CD4-positive, CD25-positive, alpha-beta regulatory T cell (primary cell): ENCODE results near the gene CNTNAP4. TPM values are rescaled to one million over a fixed set of nuclear protein-coding genes. Genes with fewer than 3 reads are reported as not detected.

Experiments used
- ATAC-seq, 2 donors: fragments of 150-1000 bp; cut with Tn5 transposase; one replicate each; pipeline ENCODE4 v1.10.0; 2021; ENCODE audit warnings: low read depth in 2 of 2, moderate number of reproducible peaks in 2 of 2, moderate library complexity in 1 of 2
- DNase-seq, 3 donors: peaks; one replicate each; pipeline versions ENCODE4 v3.0.0 to v3.0.0-alpha.2; 2012 to 2022; ENCODE audit warnings: mixed read lengths in 1 of 3
- H3K27ac ChIP-seq: one replicate; pipeline ENCODE4 v1.7.0; 2013; ENCODE audit warnings: mild to moderate bottlenecking, low read length; ENCODE audit not compliant: insufficient read depth, poor library complexity, severe bottlenecking
- H3K27me3 ChIP-seq: one replicate; pipeline ENCODE4 v1.7.0; 2013; ENCODE audit warnings: low read length; ENCODE audit not compliant: control insufficient read depth, insufficient read depth
- H3K36me3 ChIP-seq: one replicate; pipeline ENCODE4 v1.7.0; 2013; ENCODE audit warnings: mild to moderate bottlenecking, low read length, moderate library complexity; ENCODE audit not compliant: control insufficient read depth, insufficient read depth
- H3K4me1 ChIP-seq: 2 replicates; pipeline ENCODE4 v1.7.0; 2013; ENCODE audit warnings: mild to moderate bottlenecking, low read length; ENCODE audit not compliant: insufficient read depth, control insufficient read depth, poor library complexity, severe bottlenecking
- H3K4me3 ChIP-seq: one replicate; pipeline ENCODE4 v1.7.0; 2013; ENCODE audit warnings: low read depth, mild to moderate bottlenecking, low read length, moderate library complexity
- H3K9me3 ChIP-seq, 2 experiments: 1 replicate in 1 of 2; 2 replicates in 1 of 2; pipeline ENCODE4 v1.7.0; 2013; ENCODE audit warnings: low read length in 2 of 2, mild to moderate bottlenecking in 1 of 2, moderate library complexity in 1 of 2; ENCODE audit not compliant: control insufficient read depth in 2 of 2
- H3K27ac Mint-ChIP-seq, 3 donors: one replicate each; pipeline ENCODE4 v1.8.0; 2020 to 2022; ENCODE audit warnings: mild to moderate bottlenecking in 3 of 3, mixed read lengths in 3 of 3, moderate library complexity in 2 of 3
- H3K27me3 Mint-ChIP-seq: one replicate; pipeline ENCODE4 v1.8.0; 2022; ENCODE audit warnings: mild to moderate bottlenecking, mixed read lengths
- H3K36me3 Mint-ChIP-seq: one replicate; pipeline ENCODE4 v1.8.0; 2020; ENCODE audit warnings: mixed read lengths
- H3K4me1 Mint-ChIP-seq, 4 donors: one replicate each; pipeline ENCODE4 v1.8.0; 2020 to 2022; ENCODE audit warnings: mixed read lengths in 4 of 4, mild to moderate bottlenecking in 1 of 4
- H3K4me3 Mint-ChIP-seq, 4 donors: one replicate each; pipeline ENCODE4 v1.8.0; 2020 to 2022; ENCODE audit warnings: mild to moderate bottlenecking in 4 of 4, mixed read lengths in 4 of 4, moderate library complexity in 3 of 4
- H3K9me3 Mint-ChIP-seq, 7 donors: one replicate each; pipeline ENCODE4 v1.8.0; 2020 to 2022; ENCODE audit warnings: mixed read lengths in 7 of 7, mild to moderate bottlenecking in 3 of 7, moderate library complexity in 2 of 7
- polyA plus RNA-seq, 4 donors: library from polyadenylated mRNA; unstranded; fragments of 300-500 nt; fragmentation: Illumina TruSeq; gene quantifications; one replicate each; pipeline ENCODE4 v1.2.3, GENCODE V29; 2021
- total RNA-seq: library from RNA; stranded (reverse); gene quantifications from one replicate; pipeline ENCODE4 v1.2.3, GENCODE V29; 2022

CNTNAP4 gene
- total and polyA plus RNA-seq, 5 donors from 2014 or later: not detected

GRCh38 chr16:76346210-76346609 lies 69.0 kb downstream of the CNTNAP4 start:
- H3K36me3 Mint-ChIP-seq: no peaks in the 10 kb centered on the region
- peaks cover 0 to 3% (median 0%) of the 10 kb centered on the region in 7 donors for H3K9me3 Mint-ChIP-seq
- H3K4me3 Mint-ChIP-seq: no peak overlapping the region
- no peak overlapping the region for H3K27ac Mint-ChIP-seq
- Histone ChIP-seq H3K9me3 (no peaks in the 10 kb centered on the region), H3K27ac (no peak overlapping the region), H3K4me3 (no peak overlapping the region), H3K36me3 (no peaks in the 10 kb centered on the region), H3K27me3 (no peaks in the 10 kb centered on the region), H3K4me1 (no peaks in the 10 kb centered on the region)
- DNase-seq (no peak), ATAC-seq (no peak)
- H3K4me1 Mint-ChIP-seq: no peaks in the 10 kb centered on the region
- no peaks in the 10 kb centered on the region for H3K27me3 Mint-ChIP-seq

- Mint-ChIP-seq H3K27me3 (no peaks in the 10 kb centered on the region), H3K4me1 (no peaks in the 10 kb centered on the region), H3K36me3 (no peaks in the 10 kb centered on the region), H3K27ac (no peak overlapping the region), H3K4me3 (no peak overlapping the region), H3K9me3 (peaks cover 0 to 5% (median 3%) of the 10 kb centered on the region in 7 donors)
- no peak for DNase-seq
- H3K27ac ChIP-seq: no peak overlapping the region
- H3K27me3 ChIP-seq: no peaks in the 10 kb centered on the region
- no peak for ATAC-seq
- H3K9me3 ChIP-seq: no peaks in the 10 kb centered on the region
- no peak overlapping the region for H3K4me3 ChIP-seq
- H3K4me1 ChIP-seq: no peaks in the 10 kb centered on the region
- no peaks in the 10 kb centered on the region for H3K36me3 ChIP-seq
These were observed 74.2 kb downstream of the CNTNAP4 start for GRCh38 chr16:76351441-76351840.

- H3K27ac Mint-ChIP-seq: no peak overlapping the region
- Histone ChIP-seq H3K4me3 (no peak overlapping the region), H3K27me3 (no peaks in the 10 kb centered on the region), H3K36me3 (no peaks in the 10 kb centered on the region), H3K4me1 (no peaks in the 10 kb centered on the region), H3K9me3 (no peaks in the 10 kb centered on the region), H3K27ac (no peak overlapping the region)
- ATAC-seq (no peak), DNase-seq (no peak)
- H3K4me3 Mint-ChIP-seq: no peak overlapping the region
- no peaks in the 10 kb centered on the region for H3K4me1 Mint-ChIP-seq
- H3K36me3 Mint-ChIP-seq: no peaks in the 10 kb centered on the region
- peaks cover 0 to 9% (median 0%) of the 10 kb centered on the region in 7 donors for H3K9me3 Mint-ChIP-seq
- H3K27me3 Mint-ChIP-seq: no peaks in the 10 kb centered on the region
These were observed 83.2 kb downstream of the CNTNAP4 start for GRCh38 chr16:76360404-76360803.

GRCh38 chr16:76370344-76370743 lies 93.1 kb downstream of the CNTNAP4 start:
- no peak for ATAC-seq
- Histone ChIP-seq H3K9me3 (peaks cover 0 to 2% of the 10 kb centered on the region in 2 experiments), H3K27me3 (no peaks in the 10 kb centered on the region), H3K4me3 (no peak overlapping the region), H3K36me3 (no peaks in the 10 kb centered on the region), H3K27ac (no peak overlapping the region), H3K4me1 (no peaks in the 10 kb centered on the region)
- Mint-ChIP-seq H3K27me3 (no peaks in the 10 kb centered on the region), H3K4me3 (no peak overlapping the region), H3K4me1 (no peaks in the 10 kb centered on the region), H3K9me3 (peaks cover 3 to 12% (median 5%) of the 10 kb centered on the region in 7 donors), H3K36me3 (no peaks in the 10 kb centered on the region), H3K27ac (no peak overlapping the region)
- DNase-seq: no peak

- Mint-ChIP-seq H3K36me3 (no peaks in the 10 kb centered on the region), H3K27ac (no peak overlapping the region)
These were observed 94.2 kb downstream of the CNTNAP4 start for GRCh38 chr16:76371441-76371840.

GRCh38 chr16:76373998-76374397 lies 96.8 kb downstream of the CNTNAP4 start:
- peaks cover 3 to 29% (median 9%) of the 10 kb centered on the region in 7 donors for H3K9me3 Mint-ChIP-seq
- Histone ChIP-seq H3K4me1 (no peaks in the 10 kb centered on the region), H3K4me3 (no peak overlapping the region), H3K36me3 (no peaks in the 10 kb centered on the region), H3K27me3 (no peaks in the 10 kb centered on the region), H3K9me3 (no peaks in the 10 kb centered on the region), H3K27ac (no peak overlapping the region)
- no peak overlapping the region for H3K4me3 Mint-ChIP-seq
- H3K4me1 Mint-ChIP-seq: no peaks in the 10 kb centered on the region
- H3K27me3 Mint-ChIP-seq: no peaks in the 10 kb centered on the region
- no peaks in the 10 kb centered on the region for H3K36me3 Mint-ChIP-seq
- no peak overlapping the region for H3K27ac Mint-ChIP-seq
- no peak for DNase-seq
- no peak for ATAC-seq

More at GRCh38 chr16:76371441-76371840, 94.2 kb downstream of the CNTNAP4 start:
- no peak overlapping the region for H3K4me3 Mint-ChIP-seq
- DNase-seq (no peak), ATAC-seq (no peak)
- no peaks in the 10 kb centered on the region for H3K36me3 ChIP-seq
- no peak overlapping the region for H3K4me3 ChIP-seq
- peaks cover 3 to 23% (median 6%) of the 10 kb centered on the region in 7 donors for H3K9me3 Mint-ChIP-seq
- no peaks in the 10 kb centered on the region for H3K4me1 ChIP-seq
- no peaks in the 10 kb centered on the region for H3K27me3 Mint-ChIP-seq
- H3K27me3 ChIP-seq: no peaks in the 10 kb centered on the region
- H3K27ac ChIP-seq: no peak overlapping the region
- H3K9me3 ChIP-seq: peaks cover 0 to 2% of the 10 kb centered on the region in 2 experiments
- no peaks in the 10 kb centered on the region for H3K4me1 Mint-ChIP-seq

- Histone ChIP-seq H3K27me3 (no peaks in the 10 kb centered on the region), H3K36me3 (no peaks in the 10 kb centered on the region), H3K27ac (no peak overlapping the region), H3K9me3 (no peaks in the 10 kb centered on the region), H3K4me3 (no peak overlapping the region), H3K4me1 (no peaks in the 10 kb centered on the region)
- DNase-seq: no peak
- no peak overlapping the region for H3K27ac Mint-ChIP-seq
- H3K27me3 Mint-ChIP-seq: no peaks in the 10 kb centered on the region
- H3K36me3 Mint-ChIP-seq: no peaks in the 10 kb centered on the region
- H3K4me1 Mint-ChIP-seq: no peaks in the 10 kb centered on the region
- H3K4me3 Mint-ChIP-seq: no peak overlapping the region
- peaks cover 0 to 21% (median 5%) of the 10 kb centered on the region in 7 donors for H3K9me3 Mint-ChIP-seq
- no peak for ATAC-seq
These were observed 99.8 kb downstream of the CNTNAP4 start for GRCh38 chr16:76376988-76377387.

GRCh38 chr16:76378020-76378419 lies 100.8 kb downstream of the CNTNAP4 start:
- Histone ChIP-seq H3K4me3 (no peak overlapping the region), H3K9me3 (no peaks in the 10 kb centered on the region), H3K4me1 (no peaks in the 10 kb centered on the region), H3K27me3 (no peaks in the 10 kb centered on the region), H3K36me3 (no peaks in the 10 kb centered on the region), H3K27ac (no peak overlapping the region)
- H3K27me3 Mint-ChIP-seq: no peaks in the 10 kb centered on the region
- no peak overlapping the region for H3K27ac Mint-ChIP-seq
- no peak for ATAC-seq
- no peak overlapping the region for H3K4me3 Mint-ChIP-seq
- DNase-seq: no peak
- no peaks in the 10 kb centered on the region for H3K4me1 Mint-ChIP-seq
- H3K9me3 Mint-ChIP-seq: peaks cover 0 to 21% (median 5%) of the 10 kb centered on the region in 7 donors
- no peaks in the 10 kb centered on the region for H3K36me3 Mint-ChIP-seq
